GM18858 (cell line): Measurements from ENCODE around the gene SIX6.
A peak's percentile ranks its signal among the peaks of the same experiment; 100 is the strongest.

Experiments
- ATAC-seq: cut with Tn5 transposase; IDR thresholded peaks from one replicate; pipeline ENCODE4 v1.9.1; 2021; ENCODE audit not compliant: unreplicated experiment

The SIX6 gene

DNA sequence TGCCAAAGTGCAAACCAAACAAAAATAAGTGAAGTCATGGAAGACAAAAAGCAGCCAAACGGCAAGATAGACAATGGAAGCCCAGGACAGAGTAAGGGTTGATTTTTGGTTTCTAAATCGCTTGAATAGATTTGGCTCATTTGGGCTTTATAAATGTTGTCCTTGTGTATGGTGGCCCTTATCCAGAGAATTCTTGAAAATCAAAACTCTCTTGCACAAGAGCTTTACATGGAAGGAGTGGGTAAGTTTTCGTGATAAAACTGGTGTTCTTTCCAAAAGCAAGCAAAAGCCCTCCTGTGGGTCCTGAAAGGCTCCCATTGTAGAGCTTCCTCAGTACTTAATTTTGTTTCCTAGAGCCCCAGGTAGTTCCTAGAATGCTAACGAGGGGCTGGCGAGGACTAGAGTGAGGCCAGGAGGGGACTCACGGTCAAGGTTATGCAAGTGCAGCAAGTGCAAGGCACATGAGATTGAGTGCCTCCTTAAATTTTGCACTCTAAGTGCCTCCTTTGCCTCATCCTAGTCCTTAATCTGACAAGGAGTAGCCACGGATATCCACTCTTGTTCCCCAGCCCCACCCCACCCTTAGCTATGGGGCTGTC lies 4.1 kb downstream of the SIX6 start:
- ATAC-seq: no peak

DNA sequence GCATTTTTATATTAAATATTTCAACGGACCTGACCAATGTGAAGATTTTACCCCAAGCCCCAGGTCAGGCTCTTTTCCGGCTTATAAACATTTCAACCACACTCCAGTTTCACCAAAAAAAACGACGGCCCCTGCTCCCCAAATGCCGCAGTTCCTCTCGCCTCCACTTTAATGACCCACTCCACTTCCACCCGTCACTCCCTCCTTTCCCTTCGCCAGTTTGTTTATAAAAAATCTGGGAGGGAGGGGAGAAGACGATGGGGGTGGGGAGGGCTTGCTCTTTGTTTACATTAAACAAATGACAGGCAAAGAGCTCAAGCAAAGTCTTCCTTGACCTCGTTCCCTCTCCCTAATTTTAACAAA lies 5.4 kb downstream of the SIX6 start:
- ATAC-seq: no peak

DNA sequence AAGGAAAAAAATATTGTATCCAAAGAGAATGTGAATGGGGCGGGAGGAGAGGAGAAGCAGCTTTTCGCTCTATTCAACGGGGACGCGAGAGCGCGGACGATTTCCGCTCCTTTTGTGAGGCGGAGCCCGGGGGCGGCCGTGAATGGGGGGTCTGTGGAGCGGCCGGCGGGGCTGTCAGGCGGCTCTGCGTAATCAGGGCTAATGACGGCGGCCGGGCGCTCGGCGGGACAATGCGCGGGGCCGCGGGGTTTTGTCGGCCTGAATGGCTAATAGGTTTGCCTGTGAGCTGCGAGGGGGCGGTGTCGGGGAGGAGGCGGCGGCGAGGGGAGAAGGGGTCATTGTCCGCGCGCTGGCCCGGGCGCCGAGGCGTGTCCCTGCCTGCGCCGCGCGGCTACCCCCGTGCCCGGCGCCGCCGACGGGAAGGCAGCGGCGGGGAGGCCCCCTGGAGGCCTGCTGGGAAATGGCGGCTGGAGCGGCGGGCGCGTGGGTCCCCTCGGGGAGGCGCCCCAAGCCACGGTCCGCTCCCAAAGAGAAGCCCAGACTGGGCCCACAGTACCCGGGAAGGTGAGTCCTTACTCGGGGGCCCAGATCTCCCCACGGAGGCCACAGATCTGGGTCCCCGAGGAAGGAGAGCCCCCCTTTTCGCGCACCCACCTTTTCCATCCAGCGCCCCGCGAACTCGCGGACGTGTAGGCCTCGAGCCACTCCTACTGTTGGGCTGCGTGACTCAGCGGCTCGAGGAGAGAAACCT lies 6.0 kb downstream of the SIX6 start:
- no peak for ATAC-seq

DNA sequence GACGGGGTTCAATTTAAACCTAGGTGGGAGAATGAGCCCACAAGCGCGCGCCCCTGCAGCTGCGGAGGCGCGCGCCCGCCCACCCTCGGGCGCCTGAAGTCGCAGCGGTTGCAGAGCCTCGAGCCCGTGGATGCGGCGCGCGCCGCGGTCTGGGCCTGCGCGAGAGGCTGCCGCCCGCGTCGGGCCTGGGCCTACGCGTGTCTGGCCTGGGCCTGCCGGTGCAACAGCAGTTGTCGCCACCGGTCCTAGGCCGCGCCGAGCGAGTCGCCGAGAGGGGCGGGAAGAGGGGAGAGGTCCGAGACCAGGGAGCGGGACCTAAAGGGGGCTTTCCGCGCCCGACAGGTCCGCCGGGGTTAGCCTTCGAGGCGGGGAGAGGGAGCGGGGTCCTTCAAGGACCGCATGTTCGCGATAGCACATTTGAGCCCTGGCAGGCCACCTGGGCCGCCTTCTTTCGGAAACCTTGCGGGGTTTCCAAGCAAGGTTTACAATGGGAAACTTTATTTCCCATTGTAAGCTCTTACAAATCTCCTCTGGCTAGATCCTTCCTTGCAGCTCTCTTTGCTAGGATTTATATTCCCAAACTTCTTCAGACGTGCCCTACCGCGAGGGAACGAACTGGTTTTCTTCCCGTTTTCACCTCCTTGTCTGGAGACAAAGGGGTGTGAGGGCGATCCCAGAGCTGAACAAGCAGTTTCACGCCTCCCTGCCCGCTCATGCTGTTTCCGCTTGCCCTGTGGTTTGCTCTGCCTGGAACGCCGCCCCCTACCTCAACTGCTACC lies 6.8 kb downstream of the SIX6 start:
- no peak for ATAC-seq

DNA sequence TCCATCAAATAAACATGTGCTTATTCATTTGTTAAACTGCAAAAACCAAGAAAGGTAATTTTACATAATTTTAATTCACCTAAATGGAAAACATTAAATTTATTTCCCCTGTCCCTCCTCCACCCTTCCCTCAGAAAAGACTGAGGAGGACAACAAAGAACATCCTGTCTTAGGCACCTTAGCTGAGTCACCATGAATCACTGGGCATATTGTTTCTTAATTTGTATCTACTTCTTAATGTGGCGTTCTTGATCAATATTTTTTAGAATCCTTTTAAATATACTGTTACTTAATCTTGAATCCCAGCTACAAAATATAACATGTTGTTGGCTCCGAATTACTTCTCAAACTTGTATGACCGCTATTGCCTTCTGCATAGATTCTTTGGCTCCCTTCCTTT lies 23.5 kb downstream of the SIX6 start:
- no peak for ATAC-seq

DNA sequence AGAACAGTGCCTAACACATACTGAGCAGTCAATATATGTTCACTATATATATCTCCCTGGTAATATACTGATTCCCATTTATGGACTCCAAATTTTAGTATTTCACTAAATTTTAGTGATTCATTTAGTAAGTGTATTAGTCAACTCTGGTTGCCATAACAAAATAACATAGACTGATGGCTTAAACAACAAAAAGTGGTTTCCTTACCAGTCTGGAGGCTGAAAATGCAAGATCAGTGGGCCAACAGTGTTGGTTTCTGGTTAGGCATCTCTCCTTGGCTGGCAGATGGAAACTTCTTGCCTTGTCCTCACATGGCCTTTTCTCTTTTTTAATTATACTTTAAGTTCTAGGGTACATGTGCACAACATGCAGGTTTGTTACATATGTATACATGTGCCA lies 28.7 kb downstream of the SIX6 start:
- ATAC-seq: no peak

DNA sequence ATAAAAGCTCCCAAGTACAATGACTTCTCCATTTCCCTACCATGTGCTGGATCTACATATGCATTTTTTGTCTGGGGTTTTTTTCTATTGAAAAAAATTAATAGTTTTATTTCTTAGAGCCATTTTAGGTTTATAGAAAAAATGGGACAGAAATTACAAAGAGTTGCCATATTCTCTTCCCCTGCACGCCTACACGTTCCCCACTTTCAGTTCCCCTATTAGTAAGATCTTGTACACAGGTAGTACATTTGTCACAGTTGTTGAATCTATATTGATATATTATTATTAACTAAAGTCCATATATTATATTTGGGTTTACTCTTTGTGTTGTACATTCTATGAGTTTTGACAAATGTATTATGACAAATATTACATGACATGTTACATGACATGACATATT lies 35.7 kb downstream of the SIX6 start:
- ATAC-seq: peak; percentile 53

DNA sequence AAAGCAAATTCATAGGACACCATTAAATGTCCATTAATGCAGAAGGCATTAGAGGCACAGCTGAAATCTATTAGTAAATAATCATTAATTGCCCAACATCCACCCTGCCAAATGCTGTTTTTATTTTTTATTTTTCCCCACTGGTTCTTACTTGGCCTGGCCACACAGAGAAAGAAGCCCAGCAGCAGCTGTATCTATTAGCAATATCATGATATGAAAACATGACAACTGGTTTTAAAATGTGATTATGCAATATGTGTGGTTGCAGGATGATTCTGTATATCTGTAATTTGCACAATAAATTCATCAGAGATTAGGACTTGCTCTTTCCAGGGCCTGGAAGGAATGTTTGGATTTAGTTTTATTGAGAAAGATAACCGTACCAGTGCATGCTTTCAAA lies 44.9 kb downstream of the SIX6 start:
- ATAC-seq: no peak

DNA sequence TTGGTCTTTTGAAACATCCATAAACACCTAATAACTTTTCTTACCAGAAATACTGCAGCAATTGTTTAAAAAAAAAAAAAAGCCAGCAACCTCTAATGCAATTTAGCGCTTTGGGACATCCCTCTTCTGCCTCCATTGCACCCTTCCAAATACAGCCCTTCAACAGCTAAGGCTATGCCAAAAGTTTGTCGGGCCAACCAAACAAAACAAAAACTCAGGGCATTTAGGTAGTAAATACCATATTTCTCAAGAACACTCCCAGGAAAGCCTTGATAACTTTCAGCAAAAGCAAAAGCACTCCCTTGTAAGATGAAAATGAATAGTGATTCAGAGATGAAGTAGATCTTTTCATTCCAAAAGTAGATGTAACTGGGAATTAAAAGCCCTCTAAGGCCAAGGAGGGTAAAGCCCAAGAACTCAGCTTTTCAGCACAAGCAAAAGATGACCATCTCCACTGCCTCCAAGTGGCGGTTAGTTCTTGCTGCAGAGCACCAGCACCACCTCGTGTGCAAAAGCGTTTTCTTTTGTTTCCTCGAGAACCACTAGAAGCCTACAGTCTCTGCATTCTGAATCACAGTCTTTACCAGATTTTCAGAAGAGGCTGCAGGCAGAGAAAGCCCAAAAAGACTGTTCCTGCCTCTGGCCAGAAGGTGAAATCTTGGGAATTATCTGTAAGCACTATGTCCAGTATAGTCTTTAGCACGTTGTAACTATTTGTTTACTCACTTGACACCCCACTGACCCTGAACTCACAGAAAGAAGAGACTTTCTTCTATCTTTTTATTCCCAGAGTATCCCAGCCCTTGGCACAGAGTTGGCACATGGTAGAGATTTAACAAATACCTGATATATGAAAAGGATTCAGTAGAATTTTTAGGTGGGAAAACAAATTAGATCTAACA lies 53.1 kb downstream of the SIX6 start:
- ATAC-seq: peak; percentile 68
